ENCODE measurements around the gene LRMDA. TPM values are rescaled to one million over a fixed set of nuclear protein-coding genes. Genes with fewer than 3 reads are reported as not detected.

Gene LRMDA
- total and polyA plus RNA-seq, 2 of the 13 experiments (the other 11 are each of a cell fraction or from before 2014, with no cell fraction given), result 13.4 to 22.0 TPM

DNA sequence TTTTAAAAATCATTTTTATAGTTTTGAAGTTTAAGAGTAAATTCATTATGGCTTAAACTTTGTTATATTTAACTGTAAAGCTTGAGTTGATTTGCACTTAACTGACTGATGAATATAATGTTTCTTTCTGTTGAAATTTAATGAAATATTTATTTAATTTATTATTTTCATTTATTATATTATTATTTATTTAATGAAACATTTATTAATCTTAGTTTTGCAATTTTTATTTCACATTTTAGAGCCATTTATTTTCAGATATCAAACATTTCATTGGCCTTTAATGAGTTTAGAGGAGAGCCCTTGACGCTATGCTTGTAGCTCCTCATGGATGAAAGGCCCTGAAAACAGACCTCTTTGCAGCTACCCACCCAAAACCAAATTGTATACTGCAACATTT is 570.0 kb downstream of the LRMDA start:
- DNase-seq (ENCODE audit: low spot score), result no peak
- no peaks in the 10 kb centered on the region for H3K27me3 ChIP-seq (ENCODE audit: control insufficient read depth in 1 of 2, insufficient read depth in 2 of 2, low read length in 2 of 2)
- no peak overlapping the region for H3K27ac ChIP-seq (ENCODE audit: extremely low read length, insufficient read depth, low read length)
- TF ChIP-seq FOXJ3 (CRISPR knock-in tag; IDR thresholded peaks at IDR 0.05; ENCODE audit: borderline replicate concordance) (no peak), SATB2 (CRISPR knock-in tag; IDR thresholded peaks at IDR 0.05) (no peak), RARA (CRISPR knock-in tag; IDR thresholded peaks at IDR 0.05) (no peak), ZNF207 (IDR thresholded peaks at IDR 0.05; ENCODE audit: borderline replicate concordance) (no peak), FOXM1 (CRISPR knock-in tag; IDR thresholded peaks at IDR 0.05) (no peak), ZNF614 (CRISPR knock-in tag; IDR thresholded peaks at IDR 0.05; ENCODE audit: borderline replicate concordance) (no peak), HIVEP1 (CRISPR knock-in tag; IDR thresholded peaks at IDR 0.05) (no peak), STAT5B (CRISPR knock-in tag; IDR thresholded peaks at IDR 0.05) (no peak), FOXK2 (IDR thresholded peaks at IDR 0.05) (no peak), ZSCAN31 (CRISPR knock-in tag; IDR thresholded peaks at IDR 0.05; ENCODE audit: low read depth) (no peak), SMARCC2 (IDR thresholded peaks at IDR 0.05) (no peak)
- TF ChIP-seq, protein P1, sequence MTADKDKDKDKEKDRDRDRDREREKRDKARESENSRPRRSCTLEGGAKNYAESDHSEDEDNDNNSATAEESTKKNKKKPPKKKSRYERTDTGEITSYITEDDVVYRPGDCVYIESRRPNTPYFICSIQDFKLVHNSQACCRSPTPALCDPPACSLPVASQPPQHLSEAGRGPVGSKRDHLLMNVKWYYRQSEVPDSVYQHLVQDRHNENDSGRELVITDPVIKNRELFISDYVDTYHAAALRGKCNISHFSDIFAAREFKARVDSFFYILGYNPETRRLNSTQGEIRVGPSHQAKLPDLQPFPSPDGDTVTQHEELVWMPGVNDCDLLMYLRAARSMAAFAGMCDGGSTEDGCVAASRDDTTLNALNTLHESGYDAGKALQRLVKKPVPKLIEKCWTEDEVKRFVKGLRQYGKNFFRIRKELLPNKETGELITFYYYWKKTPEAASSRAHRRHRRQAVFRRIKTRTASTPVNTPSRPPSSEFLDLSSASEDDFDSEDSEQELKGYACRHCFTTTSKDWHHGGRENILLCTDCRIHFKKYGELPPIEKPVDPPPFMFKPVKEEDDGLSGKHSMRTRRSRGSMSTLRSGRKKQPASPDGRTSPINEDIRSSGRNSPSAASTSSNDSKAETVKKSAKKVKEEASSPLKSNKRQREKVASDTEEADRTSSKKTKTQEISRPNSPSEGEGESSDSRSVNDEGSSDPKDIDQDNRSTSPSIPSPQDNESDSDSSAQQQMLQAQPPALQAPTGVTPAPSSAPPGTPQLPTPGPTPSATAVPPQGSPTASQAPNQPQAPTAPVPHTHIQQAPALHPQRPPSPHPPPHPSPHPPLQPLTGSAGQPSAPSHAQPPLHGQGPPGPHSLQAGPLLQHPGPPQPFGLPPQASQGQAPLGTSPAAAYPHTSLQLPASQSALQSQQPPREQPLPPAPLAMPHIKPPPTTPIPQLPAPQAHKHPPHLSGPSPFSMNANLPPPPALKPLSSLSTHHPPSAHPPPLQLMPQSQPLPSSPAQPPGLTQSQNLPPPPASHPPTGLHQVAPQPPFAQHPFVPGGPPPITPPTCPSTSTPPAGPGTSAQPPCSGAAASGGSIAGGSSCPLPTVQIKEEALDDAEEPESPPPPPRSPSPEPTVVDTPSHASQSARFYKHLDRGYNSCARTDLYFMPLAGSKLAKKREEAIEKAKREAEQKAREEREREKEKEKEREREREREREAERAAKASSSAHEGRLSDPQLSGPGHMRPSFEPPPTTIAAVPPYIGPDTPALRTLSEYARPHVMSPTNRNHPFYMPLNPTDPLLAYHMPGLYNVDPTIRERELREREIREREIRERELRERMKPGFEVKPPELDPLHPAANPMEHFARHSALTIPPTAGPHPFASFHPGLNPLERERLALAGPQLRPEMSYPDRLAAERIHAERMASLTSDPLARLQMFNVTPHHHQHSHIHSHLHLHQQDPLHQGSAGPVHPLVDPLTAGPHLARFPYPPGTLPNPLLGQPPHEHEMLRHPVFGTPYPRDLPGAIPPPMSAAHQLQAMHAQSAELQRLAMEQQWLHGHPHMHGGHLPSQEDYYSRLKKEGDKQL (CRISPR knock-in tag; IDR thresholded peaks at IDR 0.05; ENCODE audit: low read depth), result no peak
- no peaks in the 10 kb centered on the region; a peak in 1 of 5 replicates for H3K36me3 ChIP-seq (replicated peaks in 1 of 2; ENCODE audit: control insufficient read depth in 1 of 2, insufficient read depth in 2 of 2, low read length in 2 of 2)
- FAIRE-seq, result no peak
- WGBS (ENCODE audit: low lambda C conversion rate), result 100% methylated on average over 1 of the region's 1 CpG
- in situ Hi-C loops (cut with HindIII; ENCODE audit: extremely low pct_ligation_motif_present, low pct_unique_long_range_greater_than_20kb), result no loop called here
- no peak overlapping the region for H3K4me3 ChIP-seq (replicated peaks in 1 of 3; ENCODE audit: insufficient read depth in 1 of 3, low read depth in 2 of 3, low read length in 3 of 3)
- intact Hi-C loops (cut with micrococcal nuclease; ENCODE audit: unreplicated experiment), result no loop called here
- no peaks in the 10 kb centered on the region for H3K4me1 ChIP-seq (ENCODE audit: insufficient read depth, low read length)
- POLR2A ChIA-PET, result no interaction called here
- H2AFZ ChIP-seq (ENCODE audit: low read length), result no peak overlapping the region
- no peak overlapping the region for H3K9ac ChIP-seq (ENCODE audit: insufficient read depth, low read depth, low read length)
- no peaks in the 10 kb centered on the region for H4K20me1 ChIP-seq (ENCODE audit: insufficient read depth, low read length)
- no peaks in the 10 kb centered on the region for H3K79me2 ChIP-seq (ENCODE audit: insufficient read depth, low read length)
- no TSS peak for BruUV-seq (replicated peaks)
- ATAC-seq, result no peak
- H3K4me2 ChIP-seq (ENCODE audit: low read depth, low read length), result no peak overlapping the region
- CTCF ChIA-PET (ENCODE audit: low intra/inter-chr PET ratio, low total read pairs), result no interaction called here
- H3K9me3 ChIP-seq (ENCODE audit: low read length), result no peaks in the 10 kb centered on the region

Data from HepG2 (cell line).